K562 (cell line): ENCODE measurements around the gene MAGEA9B. TPM values are rescaled to one million over a fixed set of nuclear protein-coding genes. Genes with fewer than 3 reads are reported as not detected.

ENCODE experiments used
- CXXC5 ChIP-seq: fragments of 250-450 bp; sonication (Bioruptor Pico); IDR thresholded peaks from 2 replicates; pipeline ENCODE4 v1.8.0; 2022; ENCODE audit warnings: inconsistent platforms, mild to moderate bottlenecking, moderate library complexity
- EGR1 ChIP-seq: fragments of 450-650 bp; conservative IDR thresholded peaks from 2 replicates; pipeline ENCODE4 v1.6.1; 2017; ENCODE audit warnings: mild to moderate bottlenecking
- IFI16 ChIP-seq: fragments of 250-450 bp; sonication (Bioruptor Pico); IDR thresholded peaks from 2 replicates; pipeline ENCODE4 v2.1.2; 2022; ENCODE audit warnings: mild to moderate bottlenecking, inconsistent platforms
- MYNN ChIP-seq, 2 experiments: sonication (generic); formaldehyde crosslinking in 1 of 2; IDR thresholded peaks; 2 replicates each; pipeline versions ENCODE4 v1.5.0 to v1.6.1; 2016 to 2020; ENCODE audit warnings: antibody characterized with exemption in 1 of 2, missing genetic modification reagents in 1 of 2
- NCOA6 ChIP-seq: fragments of 450-650 bp; IDR thresholded peaks from 2 replicates; pipeline ENCODE4 v1.6.1; 2017; ENCODE audit warnings: mild to moderate bottlenecking
- NFIC ChIP-seq: fragments of 450-650 bp; IDR thresholded peaks from 2 replicates; pipeline ENCODE4 v1.6.1; 2017; ENCODE audit warnings: mild to moderate bottlenecking, inconsistent platforms
- PCBP1 ChIP-seq: fragments of 200-400 bp; formaldehyde crosslinking; IDR thresholded peaks from 2 replicates; pipeline ENCODE4 v1.6.1; 2018; ENCODE audit warnings: mild to moderate bottlenecking, low read depth, low read length; ENCODE audit not compliant: poor library complexity, severe bottlenecking
- PHF21A ChIP-seq: fragments of 450-650 bp; IDR thresholded peaks from 2 replicates; pipeline ENCODE4 v1.6.1; 2017; ENCODE audit warnings: low read depth, borderline replicate concordance
- PPARD ChIP-seq: fragments of 250-450 bp; sonication (Bioruptor Pico); IDR thresholded peaks from 2 replicates; pipeline ENCODE4 v1.8.0; 2022; ENCODE audit warnings: inconsistent platforms, mild to moderate bottlenecking, moderate library complexity
- RBBP5 ChIP-seq: fragments of 200-600 bp; sonication (generic); IDR thresholded peaks from 2 replicates; pipeline ENCODE4 v1.6.1; 2012; ENCODE audit warnings: borderline replicate concordance, mild to moderate bottlenecking, low read length, control low read depth, inconsistent platforms; ENCODE audit not compliant: insufficient read depth, poor library complexity, severe bottlenecking
- SLC30A9 ChIP-seq: fragments of 250-450 bp; sonication (Bioruptor Pico); IDR thresholded peaks from 2 replicates; pipeline ENCODE4 v1.8.0; 2022; ENCODE audit warnings: mild to moderate bottlenecking, moderate library complexity
- SMAD4 ChIP-seq: fragments of 250-450 bp; sonication (Bioruptor Pico); conservative IDR thresholded peaks from 2 replicates; pipeline ENCODE4 v1.8.0; 2021; ENCODE audit warnings: inconsistent platforms, mild to moderate bottlenecking, moderate library complexity
- ZBTB7A ChIP-seq: IDR thresholded peaks from 2 replicates; pipeline ENCODE4 v1.6.1; 2011; ENCODE audit warnings: low read depth, mild to moderate bottlenecking, low read length, moderate library complexity, borderline replicate concordance; ENCODE audit not compliant: control insufficient read depth
- ZNF696 ChIP-seq: fragments of 250-450 bp; sonication (Bioruptor Pico); conservative IDR thresholded peaks from 2 replicates; pipeline ENCODE4 v1.4.0; 2020; ENCODE audit warnings: mild to moderate bottlenecking, moderate library complexity
- polyA plus RNA-seq, 8 experiments: library from polyadenylated mRNA; depleted of rRNA in 4 of 8; stranded (reverse) in 5 of 8; unstranded in 3 of 8; fragments of >200 nt; fragmentation: Nextera tagmentation in 2 of 8; fragmentation: Illumina TruSeq in 1 of 8; extraction: Ambion mirVana in 2 of 8; extraction: Trizol in 1 of 8; gene quantifications; 2 replicates each; pipeline versions ENCODE4 v1.2.1 to v1.2.3, GENCODE V29; 2011 to 2014; ENCODE audit warnings: inconsistent platforms in 1 of 8, missing spikeins in 1 of 8
- total RNA-seq, 7 experiments: library from RNA; depleted of rRNA in 6 of 7; stranded (reverse); fragments of >200 nt in 6 of 7; fragmentation: Illumina TruSeq in 2 of 7; extraction: Trizol in 2 of 7; gene quantifications; 2 replicates each; pipeline versions ENCODE4 v1.2.1 to v1.2.3, GENCODE V29; 2011 to 2021; ENCODE audit warnings: low replicate concordance in 1 of 7
- TF ChIP-seq, protein P1 (sequence below): fragments of 250-450 bp; sonication (Bioruptor Pico); IDR thresholded peaks from 2 replicates; pipeline ENCODE4 v1.4.0; 2020
- TF ChIP-seq, protein P2 (sequence below): fragments of 450-650 bp; IDR thresholded peaks from 2 replicates; pipeline ENCODE4 v1.6.1; 2016; ENCODE audit warnings: antibody characterized with exemption
- TF ChIP-seq, protein P3 (sequence below): IDR thresholded peaks from 2 replicates; pipeline ENCODE4 v1.6.1; 2011; ENCODE audit warnings: borderline replicate concordance, low read depth, mild to moderate bottlenecking, moderate library complexity, low read length; ENCODE audit not compliant: insufficient read depth, poor library complexity, severe bottlenecking

The MAGEA9B gene
- total and polyA plus RNA-seq, 9 of the 15 experiments (the other 6 are each of a cell fraction or from before 2014, with no cell fraction given) = 11.2 to 31.2 (median 14.1) TPM

DNA sequence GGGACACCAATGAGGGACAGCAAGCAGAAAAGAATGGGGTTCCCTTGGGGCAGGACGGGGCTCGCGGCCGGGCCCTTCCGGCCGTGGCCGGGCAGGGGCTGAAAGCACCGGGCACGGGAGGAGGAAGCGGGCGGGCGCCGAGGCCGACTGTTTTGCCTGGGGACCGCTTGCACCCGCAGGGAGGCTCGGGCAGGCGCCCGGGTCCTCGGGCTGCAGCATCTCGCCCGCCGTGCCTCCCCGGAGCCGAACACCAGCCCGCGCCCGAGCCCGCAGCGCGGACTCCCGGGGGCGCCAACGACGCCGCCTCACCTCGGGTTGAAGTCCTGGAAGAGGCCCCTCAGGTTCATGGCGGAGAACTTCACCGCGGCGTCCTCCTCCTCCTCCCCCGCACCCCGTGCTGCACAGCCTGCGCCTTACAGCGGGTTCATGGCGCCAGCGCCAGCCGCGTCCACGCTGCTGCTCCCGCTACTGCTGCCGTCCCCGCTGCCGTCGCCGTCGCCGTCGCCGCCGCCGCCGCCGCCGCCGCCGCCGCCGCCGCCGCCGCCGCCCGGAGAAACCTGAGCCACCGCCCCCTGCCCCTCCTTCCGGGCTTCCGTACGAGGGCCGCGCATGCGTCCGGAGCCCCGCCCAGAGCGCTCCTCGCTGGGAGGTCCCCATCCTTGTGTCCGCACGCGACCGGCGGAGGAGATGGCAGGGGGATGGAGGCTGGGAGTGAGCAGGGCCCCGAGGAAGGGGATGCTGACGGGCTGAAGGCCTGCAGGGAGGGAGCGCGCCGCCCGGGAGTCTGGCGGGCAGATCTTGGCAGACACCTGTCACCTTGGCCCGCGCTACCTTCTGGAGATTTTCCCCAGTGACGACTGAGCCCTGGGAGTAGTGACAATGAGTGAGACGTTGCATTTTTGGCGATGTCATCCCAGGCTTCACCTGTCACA, 44.2 kb upstream of the MAGEA9B start, which contains the start of gene TMEM185A (continued):
- TF ChIP-seq, protein P1, sequence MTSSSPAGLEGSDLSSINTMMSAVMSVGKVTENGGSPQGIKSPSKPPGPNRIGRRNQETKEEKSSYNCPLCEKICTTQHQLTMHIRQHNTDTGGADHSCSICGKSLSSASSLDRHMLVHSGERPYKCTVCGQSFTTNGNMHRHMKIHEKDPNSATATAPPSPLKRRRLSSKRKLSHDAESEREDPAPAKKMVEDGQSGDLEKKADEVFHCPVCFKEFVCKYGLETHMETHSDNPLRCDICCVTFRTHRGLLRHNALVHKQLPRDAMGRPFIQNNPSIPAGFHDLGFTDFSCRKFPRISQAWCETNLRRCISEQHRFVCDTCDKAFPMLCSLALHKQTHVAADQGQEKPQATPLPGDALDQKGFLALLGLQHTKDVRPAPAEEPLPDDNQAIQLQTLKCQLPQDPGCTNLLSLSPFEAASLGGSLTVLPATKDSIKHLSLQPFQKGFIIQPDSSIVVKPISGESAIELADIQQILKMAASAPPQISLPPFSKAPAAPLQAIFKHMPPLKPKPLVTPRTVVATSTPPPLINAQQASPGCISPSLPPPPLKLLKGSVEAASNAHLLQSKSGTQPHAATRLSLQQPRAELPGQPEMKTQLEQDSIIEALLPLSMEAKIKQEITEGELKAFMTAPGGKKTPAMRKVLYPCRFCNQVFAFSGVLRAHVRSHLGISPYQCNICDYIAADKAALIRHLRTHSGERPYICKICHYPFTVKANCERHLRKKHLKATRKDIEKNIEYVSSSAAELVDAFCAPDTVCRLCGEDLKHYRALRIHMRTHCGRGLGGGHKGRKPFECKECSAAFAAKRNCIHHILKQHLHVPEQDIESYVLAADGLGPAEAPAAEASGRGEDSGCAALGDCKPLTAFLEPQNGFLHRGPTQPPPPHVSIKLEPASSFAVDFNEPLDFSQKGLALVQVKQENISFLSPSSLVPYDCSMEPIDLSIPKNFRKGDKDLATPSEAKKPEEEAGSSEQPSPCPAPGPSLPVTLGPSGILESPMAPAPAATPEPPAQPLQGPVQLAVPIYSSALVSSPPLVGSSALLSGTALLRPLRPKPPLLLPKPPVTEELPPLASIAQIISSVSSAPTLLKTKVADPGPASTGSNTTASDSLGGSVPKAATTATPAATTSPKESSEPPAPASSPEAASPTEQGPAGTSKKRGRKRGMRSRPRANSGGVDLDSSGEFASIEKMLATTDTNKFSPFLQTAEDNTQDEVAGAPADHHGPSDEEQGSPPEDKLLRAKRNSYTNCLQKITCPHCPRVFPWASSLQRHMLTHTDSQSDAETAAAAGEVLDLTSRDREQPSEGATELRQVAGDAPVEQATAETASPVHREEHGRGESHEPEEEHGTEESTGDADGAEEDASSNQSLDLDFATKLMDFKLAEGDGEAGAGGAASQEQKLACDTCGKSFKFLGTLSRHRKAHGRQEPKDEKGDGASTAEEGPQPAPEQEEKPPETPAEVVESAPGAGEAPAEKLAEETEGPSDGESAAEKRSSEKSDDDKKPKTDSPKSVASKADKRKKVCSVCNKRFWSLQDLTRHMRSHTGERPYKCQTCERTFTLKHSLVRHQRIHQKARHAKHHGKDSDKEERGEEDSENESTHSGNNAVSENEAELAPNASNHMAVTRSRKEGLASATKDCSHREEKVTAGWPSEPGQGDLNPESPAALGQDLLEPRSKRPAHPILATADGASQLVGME (CRISPR knock-in tag) = no peak
- TF ChIP-seq, protein P2, sequence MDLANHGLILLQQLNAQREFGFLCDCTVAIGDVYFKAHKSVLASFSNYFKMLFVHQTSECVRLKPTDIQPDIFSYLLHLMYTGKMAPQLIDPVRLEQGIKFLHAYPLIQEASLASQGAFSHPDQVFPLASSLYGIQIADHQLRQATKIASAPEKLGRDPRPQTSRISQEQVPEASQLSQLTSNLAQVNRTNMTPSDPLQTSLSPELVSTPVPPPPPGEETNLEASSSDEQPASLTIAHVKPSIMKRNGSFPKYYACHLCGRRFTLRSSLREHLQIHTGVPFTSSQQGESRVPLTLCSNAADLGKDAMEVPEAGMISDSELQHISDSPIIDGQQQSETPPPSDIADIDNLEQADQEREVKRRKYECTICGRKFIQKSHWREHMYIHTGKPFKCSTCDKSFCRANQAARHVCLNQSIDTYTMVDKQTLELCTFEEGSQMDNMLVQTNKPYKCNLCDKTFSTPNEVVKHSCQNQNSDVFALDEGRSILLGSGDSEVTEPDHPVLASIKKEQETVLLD = 0 out of 2 replicates have a peak, but pooled peaks have one; percentile 53
- TF ChIP-seq ZBTB7A (0 out of 2 replicates have a peak, but pooled peaks have one; percentile 56), RBBP5 (peak; percentile 50), EGR1 (peak; percentile 36; the same call in 1 of the 2 replicates), ZNF696 (CRISPR knock-in tag) (no peak), MYNN (IDR thresholded peaks at IDR 0.05) (no peak), MYNN (CRISPR knock-in tag; IDR thresholded peaks at IDR 0.05) (no peak), NCOA6 (peak; percentile 77), NFIC (0 out of 2 replicates have a peak, but pooled peaks have one; percentile 5), SMAD4 (CRISPR knock-in tag) (0 out of 2 replicates have a peak, but pooled peaks have one; percentile 62), SLC30A9 (CRISPR knock-in tag) (no peak), PHF21A (no peak), IFI16 (CRISPR knock-in tag) (no peak), CXXC5 (CRISPR knock-in tag) (peak; percentile 43; the same call in 1 of the 2 replicates), PPARD (CRISPR knock-in tag) (no peak), PCBP1 (peak; percentile 69)
- TF ChIP-seq, protein P3, sequence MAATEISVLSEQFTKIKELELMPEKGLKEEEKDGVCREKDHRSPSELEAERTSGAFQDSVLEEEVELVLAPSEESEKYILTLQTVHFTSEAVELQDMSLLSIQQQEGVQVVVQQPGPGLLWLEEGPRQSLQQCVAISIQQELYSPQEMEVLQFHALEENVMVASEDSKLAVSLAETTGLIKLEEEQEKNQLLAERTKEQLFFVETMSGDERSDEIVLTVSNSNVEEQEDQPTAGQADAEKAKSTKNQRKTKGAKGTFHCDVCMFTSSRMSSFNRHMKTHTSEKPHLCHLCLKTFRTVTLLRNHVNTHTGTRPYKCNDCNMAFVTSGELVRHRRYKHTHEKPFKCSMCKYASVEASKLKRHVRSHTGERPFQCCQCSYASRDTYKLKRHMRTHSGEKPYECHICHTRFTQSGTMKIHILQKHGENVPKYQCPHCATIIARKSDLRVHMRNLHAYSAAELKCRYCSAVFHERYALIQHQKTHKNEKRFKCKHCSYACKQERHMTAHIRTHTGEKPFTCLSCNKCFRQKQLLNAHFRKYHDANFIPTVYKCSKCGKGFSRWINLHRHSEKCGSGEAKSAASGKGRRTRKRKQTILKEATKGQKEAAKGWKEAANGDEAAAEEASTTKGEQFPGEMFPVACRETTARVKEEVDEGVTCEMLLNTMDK = no peak
